ENCODE data around the gene HBM. TPM values are rescaled to one million over a fixed set of nuclear protein-coding genes. Genes with fewer than 3 reads are reported as not detected.

The HBM gene
- total RNA-seq, 1 donor from 2014 or later: not detected

DNA sequence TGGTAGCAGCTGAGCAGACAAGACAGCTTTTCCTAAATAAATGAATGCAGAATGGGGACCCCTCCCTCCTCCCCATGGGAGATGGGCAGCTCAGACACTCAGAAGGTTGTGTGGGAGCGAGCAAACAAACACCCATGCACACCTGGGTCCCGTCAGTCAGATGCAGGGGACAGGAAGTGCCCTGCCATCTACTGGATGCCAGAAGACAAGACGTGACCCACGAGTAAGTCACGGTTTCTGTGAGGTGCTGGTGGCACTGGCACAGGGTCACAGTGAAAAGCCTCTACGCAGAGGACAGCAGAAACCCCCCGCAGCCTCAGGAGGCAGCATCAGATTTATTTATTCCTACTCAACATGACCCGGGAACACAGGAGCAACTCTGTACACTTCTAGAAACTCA is 22.9 kb downstream of the HBM start:
- Mint-ChIP-seq H3K4me1 (ENCODE audit: unreplicated experiment) (peaks cover 5% of the 10 kb centered on the region), H3K9me3 (ENCODE audit: unreplicated experiment) (no peaks in the 10 kb centered on the region), H3K27me3 (ENCODE audit: unreplicated experiment) (no peaks in the 10 kb centered on the region), H3K36me3 (ENCODE audit: unreplicated experiment) (peaks cover 45% of the 10 kb centered on the region), H3K27ac (ENCODE audit: unreplicated experiment) (no peak overlapping the region), H3K4me3 (ENCODE audit: unreplicated experiment) (no peak overlapping the region)
- TF ChIP-seq CTCF (IDR thresholded peaks at IDR 0.05): peak; percentile 16
- DNase-seq (ENCODE audit: extremely low spot score, unreplicated experiment): no peak

GRCh38 chr16:189604-190186 is 23.9 kb downstream of the HBM start:
- peaks cover 5% of the 10 kb centered on the region for H3K4me1 Mint-ChIP-seq (ENCODE audit: unreplicated experiment)
- no peaks in the 10 kb centered on the region for H3K27me3 Mint-ChIP-seq (ENCODE audit: unreplicated experiment)
- TF ChIP-seq CTCF (IDR thresholded peaks at IDR 0.05): no peak
- no peaks in the 10 kb centered on the region for H3K9me3 Mint-ChIP-seq (ENCODE audit: unreplicated experiment)
- H3K4me3 Mint-ChIP-seq (ENCODE audit: unreplicated experiment): no peak overlapping the region
- H3K36me3 Mint-ChIP-seq (ENCODE audit: unreplicated experiment): peaks cover 47% of the 10 kb centered on the region
- no peak for DNase-seq (ENCODE audit: extremely low spot score, unreplicated experiment)
- no peak overlapping the region for H3K27ac Mint-ChIP-seq (ENCODE audit: unreplicated experiment)

DNA sequence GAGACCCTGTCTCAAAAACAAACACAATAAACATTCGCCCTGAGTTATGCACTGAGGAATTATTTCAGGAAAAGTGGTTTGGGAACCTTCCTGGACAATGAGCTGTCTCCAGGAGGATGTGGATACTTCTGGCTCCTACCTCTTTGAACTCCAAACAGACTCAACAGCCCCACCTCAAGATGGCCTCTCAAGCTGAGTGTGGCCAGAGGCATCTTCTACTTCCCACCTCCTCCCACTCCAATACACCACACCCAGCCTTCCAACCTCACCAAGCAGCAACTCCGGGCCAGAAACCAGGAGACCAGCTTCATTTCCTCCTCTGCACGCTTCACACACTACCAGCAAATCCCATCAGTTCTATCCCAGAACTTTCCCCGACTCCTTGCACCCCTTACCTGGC is 26.1 kb downstream of the HBM start:
- no peak for TF ChIP-seq CTCF (IDR thresholded peaks at IDR 0.05)
- Mint-ChIP-seq H3K27me3 (ENCODE audit: unreplicated experiment) (no peaks in the 10 kb centered on the region), H3K36me3 (ENCODE audit: unreplicated experiment) (peaks cover 48% of the 10 kb centered on the region), H3K27ac (ENCODE audit: unreplicated experiment) (no peak overlapping the region), H3K4me1 (ENCODE audit: unreplicated experiment) (peaks cover 5% of the 10 kb centered on the region), H3K9me3 (ENCODE audit: unreplicated experiment) (no peaks in the 10 kb centered on the region), H3K4me3 (ENCODE audit: unreplicated experiment) (no peak overlapping the region)
- no peak for DNase-seq (ENCODE audit: extremely low spot score, unreplicated experiment)

GRCh38 chr16:192686-193085 is 26.9 kb downstream of the HBM start:
- H3K4me3 Mint-ChIP-seq (ENCODE audit: unreplicated experiment): no peak overlapping the region
- no peaks in the 10 kb centered on the region for H3K9me3 Mint-ChIP-seq (ENCODE audit: unreplicated experiment)
- no peak for TF ChIP-seq CTCF (IDR thresholded peaks at IDR 0.05)
- DNase-seq (ENCODE audit: extremely low spot score, unreplicated experiment): no peak
- H3K4me1 Mint-ChIP-seq (ENCODE audit: unreplicated experiment): peaks cover 5% of the 10 kb centered on the region
- peaks cover 46% of the 10 kb centered on the region for H3K36me3 Mint-ChIP-seq (ENCODE audit: unreplicated experiment)
- H3K27me3 Mint-ChIP-seq (ENCODE audit: unreplicated experiment): no peaks in the 10 kb centered on the region
- H3K27ac Mint-ChIP-seq (ENCODE audit: unreplicated experiment): no peak overlapping the region

GRCh38 chr16:193441-193840 is 27.7 kb downstream of the HBM start:
- Mint-ChIP-seq H3K36me3 (ENCODE audit: unreplicated experiment) (peaks cover 46% of the 10 kb centered on the region), H3K27me3 (ENCODE audit: unreplicated experiment) (no peaks in the 10 kb centered on the region), H3K4me1 (ENCODE audit: unreplicated experiment) (peaks cover 5% of the 10 kb centered on the region), H3K27ac (ENCODE audit: unreplicated experiment) (no peak overlapping the region), H3K9me3 (ENCODE audit: unreplicated experiment) (no peaks in the 10 kb centered on the region), H3K4me3 (ENCODE audit: unreplicated experiment) (no peak overlapping the region)
- no peak for DNase-seq (ENCODE audit: extremely low spot score, unreplicated experiment)
- no peak for TF ChIP-seq CTCF (IDR thresholded peaks at IDR 0.05)

Measured in osteocyte (in vitro differentiated cells).